Stomach (tissue), 9 donors: ENCODE measurements around the gene PITPNM3. TPM values are rescaled to one million over a fixed set of nuclear protein-coding genes. Genes with fewer than 3 reads are reported as not detected.
A peak's percentile ranks its signal among the peaks of the same experiment; 100 is the strongest.

ENCODE experiments used
- DNase-seq, 2 donors: peaks; one replicate each; pipeline versions ENCODE4 v3.0.0 to v3.0.0-alpha.2; 2013 to 2019
- H3K27ac ChIP-seq, 5 donors: fragments of 200-600 bp in 4 of 5; sonication (generic) in 4 of 5; one replicate each; pipeline ENCODE4 v1.5.1; 2013 to 2019; ENCODE audit warnings: mild to moderate bottlenecking in 1 of 5, moderate library complexity in 1 of 5
- H3K27me3 ChIP-seq, 3 donors: fragments of 200-600 bp; sonication (generic); one replicate each; pipeline ENCODE4 v1.5.1; 2017 to 2019; ENCODE audit warnings: mixed run types in 1 of 3
- H3K36me3 ChIP-seq, 4 donors: fragments of 200-600 bp; sonication (generic); 1 replicate in 3 of 4; 2 replicates in 1 of 4; pipeline ENCODE4 v1.5.1; 2016 to 2019
- H3K4me1 ChIP-seq, 4 donors: fragments of 200-600 bp; sonication (generic); one replicate each; pipeline ENCODE4 v1.5.1; 2016 to 2019
- H3K4me3 ChIP-seq, 4 donors: fragments of 200-600 bp; sonication (generic) in 3 of 4; one replicate each; pipeline ENCODE4 v1.5.1; 2016 to 2019; ENCODE audit warnings: mild to moderate bottlenecking in 1 of 4
- H3K9me3 ChIP-seq, 4 donors: fragments of 200-600 bp; sonication (generic); one replicate each; pipeline ENCODE4 v1.5.1; 2016 to 2019
- EP300 ChIP-seq: sonication (generic); formaldehyde crosslinking; IDR thresholded peaks from one replicate; pipeline ENCODE4 v1.6.1; 2017; ENCODE audit warnings: antibody characterized with exemption
- POLR2A ChIP-seq, 4 donors: fragments of 450-650 bp; IDR thresholded peaks; one replicate each; pipeline ENCODE4 v1.6.1; 2016; ENCODE audit warnings: antibody characterized with exemption in 4 of 4, control low read depth in 2 of 4, mild to moderate bottlenecking in 1 of 4, moderate library complexity in 1 of 4
- POLR2AphosphoS5 ChIP-seq, 3 donors: sonication (generic); formaldehyde crosslinking; IDR thresholded peaks; one replicate each; pipeline ENCODE4 v1.6.1; 2016; ENCODE audit warnings: antibody characterized with exemption in 3 of 3
- WGBS, 5 donors: extraction: QIAGEN DNeasy Blood & Tissue Kit in 3 of 5; methylation state at CpG; one replicate each; pipeline versions ENCODE4 v1.1.5 to v1.1.7; 2013 to 2018; 5-methylcytosine and 5-hydroxymethylcytosine counted together
- intact Hi-C: fragments of 100-400 bp; cut with DNase I; formaldehyde crosslinking; loops from one replicate; pipeline ENCODE4 v1.15.1; 2023; ENCODE audit warnings: low total_unique reads
- polyA plus RNA-seq, 3 donors: library from polyadenylated mRNA; stranded (reverse); fragments of 200-250 nt; gene quantifications; one replicate each; pipeline ENCODE4 v1.2.3, GENCODE V29; 2013
- total RNA-seq, 5 donors: library from RNA; depleted of rRNA; stranded (reverse); fragments of >200 nt; gene quantifications; one replicate each; pipeline versions ENCODE4 v1.1.0 to v1.2.3, GENCODE V29; 2014 to 2016
- TF ChIP-seq, protein P1 (sequence below), 7 experiments: fragments of 450-650 bp in 4 of 7; fragments of 200-600 bp in 3 of 7; sonication (generic) in 3 of 7; IDR thresholded peaks; one replicate each; pipeline ENCODE4 v1.5.1; 2016 to 2019; ENCODE audit warnings: antibody characterized with exemption in 7 of 7, control low read depth in 2 of 7, mild to moderate bottlenecking in 1 of 7
- donor health status: healthy with polysubstance abuse.
- donor health status: Bipolar disorder and iron deficiency.
- donor health status: healthy.

PITPNM3 gene
- total and polyA plus RNA-seq, 8 donors, result 1.1 to 19.3 (median 5.8) TPM

DNA sequence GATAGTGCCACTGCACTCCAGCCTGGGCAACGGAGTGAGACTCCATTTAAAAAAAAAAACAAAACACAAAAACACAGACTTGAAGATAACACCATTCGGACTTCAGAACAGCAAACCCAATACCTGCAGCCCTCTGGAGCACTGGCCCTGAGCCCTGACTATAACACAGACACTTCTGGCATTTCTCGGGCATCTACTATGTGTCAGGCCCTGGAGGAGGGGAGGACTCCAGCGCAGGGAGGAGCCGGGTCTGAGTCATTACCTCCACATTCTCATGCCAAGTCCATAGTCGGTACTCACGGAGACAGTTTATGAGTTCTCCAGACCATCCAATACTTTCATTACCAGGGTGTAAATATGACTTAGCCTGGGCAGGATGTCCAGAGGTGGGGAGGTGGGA is 48.8 kb downstream of the PITPNM3 start:
- no peaks in the 10 kb centered on the region for H3K9me3 ChIP-seq
- 72 to 87% (median 73%) methylated on average over 7 of the region's 7 CpGs for WGBS, 5 donors
- peaks cover 7 to 29% (median 17%) of the 10 kb centered on the region in 4 donors for H3K4me1 ChIP-seq
- peak overlapping the region in 2 of 5 donors; percentile 54 to 65 for H3K27ac ChIP-seq
- H3K27me3 ChIP-seq, result no peaks in the 10 kb centered on the region
- intact Hi-C loops, result no loop called here
- peak in 1 of 2 donors; percentile 31 for DNase-seq
- H3K36me3 ChIP-seq, result peaks cover 0 to 12% (median 7%) of the 10 kb centered on the region in 4 donors
- no peak overlapping the region for H3K4me3 ChIP-seq
- TF ChIP-seq, protein P1, sequence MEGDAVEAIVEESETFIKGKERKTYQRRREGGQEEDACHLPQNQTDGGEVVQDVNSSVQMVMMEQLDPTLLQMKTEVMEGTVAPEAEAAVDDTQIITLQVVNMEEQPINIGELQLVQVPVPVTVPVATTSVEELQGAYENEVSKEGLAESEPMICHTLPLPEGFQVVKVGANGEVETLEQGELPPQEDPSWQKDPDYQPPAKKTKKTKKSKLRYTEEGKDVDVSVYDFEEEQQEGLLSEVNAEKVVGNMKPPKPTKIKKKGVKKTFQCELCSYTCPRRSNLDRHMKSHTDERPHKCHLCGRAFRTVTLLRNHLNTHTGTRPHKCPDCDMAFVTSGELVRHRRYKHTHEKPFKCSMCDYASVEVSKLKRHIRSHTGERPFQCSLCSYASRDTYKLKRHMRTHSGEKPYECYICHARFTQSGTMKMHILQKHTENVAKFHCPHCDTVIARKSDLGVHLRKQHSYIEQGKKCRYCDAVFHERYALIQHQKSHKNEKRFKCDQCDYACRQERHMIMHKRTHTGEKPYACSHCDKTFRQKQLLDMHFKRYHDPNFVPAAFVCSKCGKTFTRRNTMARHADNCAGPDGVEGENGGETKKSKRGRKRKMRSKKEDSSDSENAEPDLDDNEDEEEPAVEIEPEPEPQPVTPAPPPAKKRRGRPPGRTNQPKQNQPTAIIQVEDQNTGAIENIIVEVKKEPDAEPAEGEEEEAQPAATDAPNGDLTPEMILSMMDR (IDR thresholded peaks at IDR 0.05), result no peak
- TF ChIP-seq POLR2AphosphoS5 (IDR thresholded peaks at IDR 0.05), result peak in 2 of 3 donors; percentile 6 to 14
- no peak for TF ChIP-seq POLR2A (IDR thresholded peaks at IDR 0.05)

DNA sequence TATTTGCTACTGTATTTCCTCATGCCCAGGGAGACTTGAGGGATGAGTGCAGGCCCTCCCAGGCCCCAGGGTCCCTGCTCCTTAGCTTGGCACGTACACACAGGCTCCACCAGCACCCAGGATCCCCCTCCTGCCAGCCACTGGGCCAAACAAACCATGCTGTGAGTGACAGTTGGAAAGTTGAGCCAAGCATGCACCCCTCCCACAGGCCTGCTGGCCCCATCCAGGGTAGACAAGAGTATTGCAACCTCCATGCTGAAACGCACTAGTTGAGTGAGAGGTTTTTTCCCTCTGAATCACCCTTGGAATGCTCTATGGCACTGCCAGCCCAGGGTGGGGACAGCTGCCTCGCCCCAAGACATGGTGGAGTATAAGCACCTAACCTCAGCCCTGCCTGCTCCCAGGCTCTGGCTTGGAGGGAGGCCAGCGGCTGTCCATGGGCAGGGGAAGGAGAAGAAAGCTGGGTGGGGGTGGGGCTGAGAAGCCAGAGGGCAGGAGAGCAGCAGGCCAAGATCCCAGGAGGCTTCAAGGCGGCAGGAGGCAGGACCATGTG is 49.6 kb downstream of the PITPNM3 start:
- H3K27me3 ChIP-seq, result no peaks in the 10 kb centered on the region
- intact Hi-C loops, result no loop called here
- 51 to 59% (median 56%) methylated on average over 4 to 5 of the region's 5 CpGs for WGBS, 5 donors
- no peaks in the 10 kb centered on the region for H3K9me3 ChIP-seq
- H3K27ac ChIP-seq, result peak overlapping the region in 2 of 5 donors; percentile 30 to 65
- H3K36me3 ChIP-seq, result peaks cover 0 to 13% (median 8%) of the 10 kb centered on the region in 4 donors
- H3K4me1 ChIP-seq, result peaks cover 7 to 29% (median 17%) of the 10 kb centered on the region in 4 donors
- DNase-seq, result peak; percentile 28 to 45
- TF ChIP-seq POLR2AphosphoS5 (IDR thresholded peaks at IDR 0.05) (peak in 1 of 3 donors; percentile 14), EP300 (no peak)
- H3K4me3 ChIP-seq, result no peak overlapping the region

DNA sequence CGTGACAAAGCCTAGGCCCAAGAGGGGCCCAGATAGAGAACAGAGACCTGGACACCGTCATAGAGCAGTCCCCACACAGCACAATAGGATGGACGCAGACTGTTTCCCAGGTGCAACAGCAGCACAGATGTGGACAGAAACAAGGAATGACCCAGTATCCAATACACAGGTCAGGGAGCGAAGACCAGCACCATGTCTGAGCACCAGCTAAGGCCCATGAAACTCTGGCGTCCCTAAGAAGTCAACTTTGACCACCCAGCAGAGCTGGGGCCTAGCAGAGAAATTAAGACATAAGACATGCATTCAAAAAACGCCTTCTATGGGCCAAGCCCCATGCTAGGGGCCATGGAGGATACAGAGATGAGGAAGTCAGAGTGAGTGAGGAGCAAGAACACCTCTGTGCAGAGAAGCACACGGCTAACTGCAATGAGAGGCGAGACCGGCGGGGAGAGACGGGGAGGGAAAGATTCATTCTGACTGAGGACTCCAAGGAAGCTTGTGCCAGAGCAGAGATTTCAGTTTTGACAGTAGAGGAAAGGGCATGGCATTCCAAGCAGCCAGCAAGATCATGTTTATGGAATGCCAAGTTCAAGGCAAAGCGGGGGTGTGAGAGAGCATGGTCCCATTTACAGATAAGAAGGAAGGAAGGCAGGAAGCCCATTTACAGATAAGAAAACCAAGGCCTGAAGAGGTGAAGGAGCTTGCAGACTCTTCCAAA is 50.8 kb downstream of the PITPNM3 start:
- 81 to 91% (median 84%) methylated on average over 11 to 12 of the region's 12 CpGs for WGBS, 5 donors
- Histone ChIP-seq H3K27ac (no peak overlapping the region), H3K27me3 (no peaks in the 10 kb centered on the region), H3K36me3 (peaks cover 0 to 13% (median 8%) of the 10 kb centered on the region in 4 donors), H3K4me1 (peaks cover 7 to 29% (median 17%) of the 10 kb centered on the region in 4 donors), H3K4me3 (no peak overlapping the region), H3K9me3 (no peaks in the 10 kb centered on the region)
- no peak for DNase-seq
- intact Hi-C loops, result no loop called here
- TF ChIP-seq POLR2A (IDR thresholded peaks at IDR 0.05) (no peak), POLR2AphosphoS5 (IDR thresholded peaks at IDR 0.05) (no peak), EP300 (no peak)
- TF ChIP-seq, protein P1 (IDR thresholded peaks at IDR 0.05), result no peak

DNA sequence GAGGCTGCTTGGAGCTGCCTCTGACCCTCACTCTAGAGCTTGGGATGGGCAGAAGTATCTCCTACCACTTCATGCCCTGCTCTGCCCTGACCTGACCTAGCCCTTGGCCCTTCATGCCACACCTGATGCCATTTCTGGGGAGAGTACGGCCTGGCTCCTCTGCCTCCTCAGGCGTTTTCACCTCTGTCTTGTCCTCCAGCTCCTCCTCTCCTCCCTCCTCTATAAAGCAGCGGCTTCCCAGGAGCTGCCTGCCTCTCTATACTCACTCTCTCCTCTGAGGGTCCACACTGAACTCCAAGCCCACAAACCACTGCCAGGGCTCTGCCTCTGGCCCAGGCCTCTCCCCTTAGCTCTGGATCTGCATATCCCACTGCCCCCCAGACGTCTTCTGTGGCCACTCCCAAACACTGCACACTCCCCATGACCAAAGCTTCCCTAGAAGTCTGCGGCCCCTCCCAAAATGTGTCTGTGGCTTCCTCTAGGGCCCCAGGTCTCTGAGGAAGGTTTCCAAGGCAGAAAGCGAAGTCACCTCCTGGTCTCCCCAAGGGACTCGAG is 52.6 kb downstream of the PITPNM3 start:
- Histone ChIP-seq H3K4me1 (peaks cover 7 to 25% (median 15%) of the 10 kb centered on the region in 4 donors), H3K36me3 (peaks cover 0 to 17% (median 8%) of the 10 kb centered on the region in 4 donors), H3K4me3 (no peak overlapping the region), H3K9me3 (no peaks in the 10 kb centered on the region), H3K27me3 (no peaks in the 10 kb centered on the region), H3K27ac (no peak overlapping the region)
- 86 to 91% (median 87%) methylated on average over 7 of the region's 7 CpGs for WGBS, 5 donors
- DNase-seq, result no peak
- intact Hi-C loops, result no loop called here
- no peak for TF ChIP-seq POLR2AphosphoS5 (IDR thresholded peaks at IDR 0.05)
- no peak for TF ChIP-seq POLR2A (IDR thresholded peaks at IDR 0.05)
- TF ChIP-seq, protein P1 (IDR thresholded peaks at IDR 0.05), result no peak
- no peak for TF ChIP-seq EP300
